Esophagus muscularis mucosa (tissue), 4 donors: ENCODE measurements around the gene KPNA6.

Experiments
- EP300 ChIP-seq: sonication (generic); formaldehyde crosslinking; IDR thresholded peaks from one replicate; pipeline ENCODE4 v1.6.1; 2017; ENCODE audit warnings: antibody characterized with exemption
- POLR2A ChIP-seq: fragments of 450-650 bp; IDR thresholded peaks from one replicate; pipeline ENCODE4 v1.6.1; 2017; ENCODE audit warnings: antibody characterized with exemption, moderate library complexity, mild to moderate bottlenecking, low read depth
- POLR2AphosphoS5 ChIP-seq, 2 donors: sonication (generic); formaldehyde crosslinking; IDR thresholded peaks; one replicate each; pipeline ENCODE4 v1.6.1; 2017; ENCODE audit warnings: antibody characterized with exemption in 2 of 2
- TF ChIP-seq, protein P1 (sequence below), 3 experiments: fragments of 200-600 bp in 2 of 3; fragments of 450-650 bp in 1 of 3; sonication (generic) in 2 of 3; IDR thresholded peaks; one replicate each; pipeline ENCODE4 v1.5.1; 2017 to 2019; ENCODE audit warnings: antibody characterized with exemption in 3 of 3, mild to moderate bottlenecking in 2 of 3, moderate library complexity in 1 of 3

DNA sequence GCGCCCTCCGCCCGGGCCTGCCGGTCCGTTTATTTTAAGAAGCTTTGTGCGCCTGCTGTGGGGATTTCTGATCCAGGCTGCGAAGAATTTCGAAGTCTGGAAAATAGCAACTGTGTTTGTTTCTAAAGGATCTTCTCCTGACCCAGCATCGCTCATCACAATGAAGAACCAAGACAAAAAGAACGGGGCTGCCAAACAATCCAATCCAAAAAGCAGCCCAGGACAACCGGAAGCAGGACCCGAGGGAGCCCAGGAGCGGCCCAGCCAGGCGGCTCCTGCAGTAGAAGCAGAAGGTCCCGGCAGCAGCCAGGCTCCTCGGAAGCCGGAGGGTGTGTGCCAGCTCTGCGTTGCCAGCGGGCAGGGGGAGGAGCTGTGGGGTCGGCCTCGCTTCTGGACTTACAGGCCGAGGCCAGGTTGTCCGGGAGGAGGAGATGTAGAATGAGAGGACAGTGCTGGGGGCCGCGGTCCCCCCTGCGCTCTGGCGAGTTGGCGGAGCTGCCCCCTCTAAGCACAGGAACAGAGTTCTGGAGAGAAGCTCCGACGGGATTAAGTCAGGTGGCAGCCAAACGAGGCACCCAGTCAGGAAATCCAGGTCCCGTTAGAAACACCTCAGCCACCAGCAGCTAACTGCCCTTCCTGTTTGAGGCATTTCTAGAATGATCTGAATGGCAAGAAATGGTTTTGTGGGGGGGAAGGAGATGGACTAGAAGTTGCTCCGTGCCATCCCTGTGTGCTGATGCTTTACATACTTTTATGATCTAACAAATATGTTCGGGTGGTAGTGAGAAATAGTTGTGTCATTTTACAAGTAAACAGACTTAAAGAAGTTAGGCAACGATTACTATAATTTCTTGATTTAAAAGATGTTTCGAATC, 72.6 kb downstream of the KPNA6 start:
- TF ChIP-seq, protein P1, sequence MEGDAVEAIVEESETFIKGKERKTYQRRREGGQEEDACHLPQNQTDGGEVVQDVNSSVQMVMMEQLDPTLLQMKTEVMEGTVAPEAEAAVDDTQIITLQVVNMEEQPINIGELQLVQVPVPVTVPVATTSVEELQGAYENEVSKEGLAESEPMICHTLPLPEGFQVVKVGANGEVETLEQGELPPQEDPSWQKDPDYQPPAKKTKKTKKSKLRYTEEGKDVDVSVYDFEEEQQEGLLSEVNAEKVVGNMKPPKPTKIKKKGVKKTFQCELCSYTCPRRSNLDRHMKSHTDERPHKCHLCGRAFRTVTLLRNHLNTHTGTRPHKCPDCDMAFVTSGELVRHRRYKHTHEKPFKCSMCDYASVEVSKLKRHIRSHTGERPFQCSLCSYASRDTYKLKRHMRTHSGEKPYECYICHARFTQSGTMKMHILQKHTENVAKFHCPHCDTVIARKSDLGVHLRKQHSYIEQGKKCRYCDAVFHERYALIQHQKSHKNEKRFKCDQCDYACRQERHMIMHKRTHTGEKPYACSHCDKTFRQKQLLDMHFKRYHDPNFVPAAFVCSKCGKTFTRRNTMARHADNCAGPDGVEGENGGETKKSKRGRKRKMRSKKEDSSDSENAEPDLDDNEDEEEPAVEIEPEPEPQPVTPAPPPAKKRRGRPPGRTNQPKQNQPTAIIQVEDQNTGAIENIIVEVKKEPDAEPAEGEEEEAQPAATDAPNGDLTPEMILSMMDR (IDR thresholded peaks at IDR 0.05): no peak
- TF ChIP-seq EP300 (no peak), POLR2A (peak; percentile 37), POLR2AphosphoS5 (IDR thresholded peaks at IDR 0.05) (no peak)
